ENCODE results near the gene FRS3. TPM values are rescaled to one million over a fixed set of nuclear protein-coding genes. Genes with fewer than 3 reads are reported as not detected.

Gene FRS3
- total and polyA plus RNA-seq, 11 donors: 3.2 to 6.8 (median 5.1) TPM

DNA sequence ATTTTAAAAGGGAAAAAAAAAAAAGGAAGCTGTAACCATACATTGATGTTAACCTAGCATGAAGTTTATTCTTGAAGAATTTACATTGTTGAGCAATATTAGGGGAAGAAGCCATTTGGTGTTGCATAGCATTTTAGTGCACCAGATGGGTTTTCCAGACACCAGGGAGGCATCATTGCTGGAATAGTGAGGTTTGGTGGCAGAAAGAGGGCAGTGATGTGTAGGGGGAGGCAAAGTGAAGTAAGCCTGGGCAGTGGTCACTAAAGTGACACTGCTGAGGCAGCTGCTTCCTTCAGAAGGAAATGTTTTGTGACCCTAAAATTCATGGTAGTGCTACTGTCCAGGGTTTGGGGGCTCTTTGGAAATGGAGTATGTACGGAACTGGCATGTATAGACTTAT, 10.3 kb upstream of the FRS3 start:
- intact Hi-C loops (cut with DNase I): no loop called here
- peaks cover 0 to 65% (median 43%) of the 10 kb centered on the region in 9 donors for H3K36me3 ChIP-seq

DNA sequence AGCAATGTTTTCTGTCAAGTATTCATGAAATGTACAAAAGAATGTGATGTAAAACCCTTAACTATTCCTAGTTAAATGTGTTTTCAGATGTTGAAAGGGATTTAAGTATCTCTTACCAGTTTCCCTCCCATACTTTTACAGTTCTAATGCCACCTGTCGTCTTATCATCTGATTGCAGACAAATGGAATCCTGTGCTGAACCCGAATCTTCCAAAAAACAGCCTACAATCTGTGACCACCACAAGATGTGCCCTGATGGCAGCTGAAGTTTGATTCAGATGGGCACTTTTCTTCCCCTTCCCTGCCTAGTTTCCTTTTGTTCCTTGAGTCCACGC, 9.7 kb upstream of the FRS3 start:
- intact Hi-C loops (cut with DNase I): loop anchor here in 8 of 10 donors (5.0 to 10.0 kb wide), 11 partner anchors 85 to 775 kb away; partner anchors contain the start of genes BYSL (in 3 of the 8), MED20 (in 3 of the 8), MRPS10 (in 2 of the 8) and USP49 (in 2 of the 8)
- H3K9me3 ChIP-seq: no peaks in the 10 kb centered on the region
- DNase-seq (no peak), ATAC-seq (no peak)
- H3K36me3 ChIP-seq: peaks cover 0 to 61% (median 42%) of the 10 kb centered on the region in 9 donors
- H3K4me3 ChIP-seq: peak overlapping the region in 1 of 12 donors; percentile 88
- WGBS, 4 donors: 58 to 66% (median 61%) methylated on average over 3 of the region's 3 CpGs
- no peaks in the 10 kb centered on the region for H3K27me3 ChIP-seq
- peaks cover 12 to 58% (median 36%) of the 10 kb centered on the region in 12 donors for H3K4me1 ChIP-seq
- TF ChIP-seq POLR2A (IDR thresholded peaks at IDR 0.05): no peak
- TF ChIP-seq, protein P1, sequence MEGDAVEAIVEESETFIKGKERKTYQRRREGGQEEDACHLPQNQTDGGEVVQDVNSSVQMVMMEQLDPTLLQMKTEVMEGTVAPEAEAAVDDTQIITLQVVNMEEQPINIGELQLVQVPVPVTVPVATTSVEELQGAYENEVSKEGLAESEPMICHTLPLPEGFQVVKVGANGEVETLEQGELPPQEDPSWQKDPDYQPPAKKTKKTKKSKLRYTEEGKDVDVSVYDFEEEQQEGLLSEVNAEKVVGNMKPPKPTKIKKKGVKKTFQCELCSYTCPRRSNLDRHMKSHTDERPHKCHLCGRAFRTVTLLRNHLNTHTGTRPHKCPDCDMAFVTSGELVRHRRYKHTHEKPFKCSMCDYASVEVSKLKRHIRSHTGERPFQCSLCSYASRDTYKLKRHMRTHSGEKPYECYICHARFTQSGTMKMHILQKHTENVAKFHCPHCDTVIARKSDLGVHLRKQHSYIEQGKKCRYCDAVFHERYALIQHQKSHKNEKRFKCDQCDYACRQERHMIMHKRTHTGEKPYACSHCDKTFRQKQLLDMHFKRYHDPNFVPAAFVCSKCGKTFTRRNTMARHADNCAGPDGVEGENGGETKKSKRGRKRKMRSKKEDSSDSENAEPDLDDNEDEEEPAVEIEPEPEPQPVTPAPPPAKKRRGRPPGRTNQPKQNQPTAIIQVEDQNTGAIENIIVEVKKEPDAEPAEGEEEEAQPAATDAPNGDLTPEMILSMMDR (IDR thresholded peaks at IDR 0.05): no peak
- peak overlapping the region in 1 of 12 donors; percentile 3 for H3K27ac ChIP-seq

More for the DNA sequence above, 10.3 kb upstream of the FRS3 start:
- H3K27ac ChIP-seq: no peak overlapping the region
- H3K9me3 ChIP-seq: no peaks in the 10 kb centered on the region
- H3K27me3 ChIP-seq: no peaks in the 10 kb centered on the region
- ATAC-seq (no peak), DNase-seq (no peak)
- WGBS, 4 donors: 96 to 98% (median 98%) methylated on average over 1 of the region's 1 CpG
- TF ChIP-seq, protein P1 (IDR thresholded peaks at IDR 0.05): no peak
- no peak for TF ChIP-seq POLR2A (IDR thresholded peaks at IDR 0.05)
- H3K4me1 ChIP-seq: peaks cover 10 to 53% (median 31%) of the 10 kb centered on the region in 12 donors
- no peak overlapping the region for H3K4me3 ChIP-seq

DNA sequence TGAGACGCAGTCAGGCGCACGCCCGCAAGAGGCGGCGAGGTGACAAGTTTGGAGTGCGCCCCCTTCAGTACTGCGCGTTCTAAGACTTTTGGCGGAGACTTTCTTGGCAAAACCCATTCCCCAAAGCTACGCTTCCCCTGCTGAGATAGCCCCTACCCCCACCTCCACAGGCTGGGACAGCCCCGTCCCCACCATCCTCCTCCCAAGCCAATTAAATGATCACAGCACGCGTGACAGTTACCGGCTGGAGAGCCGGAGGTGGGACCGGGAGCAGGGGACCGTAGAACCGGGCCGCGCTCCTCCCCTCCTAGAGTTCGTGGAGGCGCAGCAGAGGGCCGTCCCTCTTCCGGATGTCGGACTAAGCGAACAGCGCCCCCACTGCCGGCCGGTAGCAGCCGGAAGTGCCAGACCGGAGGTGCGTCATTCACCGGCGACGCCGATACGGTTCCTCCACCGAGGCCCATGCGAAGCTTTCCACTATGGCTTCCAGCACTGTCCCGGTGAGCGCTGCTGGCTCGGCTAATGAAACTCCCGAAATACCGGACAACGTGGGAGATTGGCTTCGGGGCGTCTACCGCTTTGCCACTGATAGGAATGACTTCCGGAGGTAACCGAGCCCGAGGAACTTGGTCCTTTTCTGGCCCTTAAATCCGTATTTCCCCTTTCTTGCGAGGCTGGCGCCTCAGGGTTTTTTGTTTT, 7.7 kb upstream of the FRS3 start, which contains the start of gene TOMM6:
TSS of gene TOMM6 (plus strand) at position 476 of the 699 bp plus-strand sequence. CDS start at position 480, 4 bp downstream.
- ATAC-seq (peak; percentile 85 to 93 (median 86)), DNase-seq (peak; percentile 96 to 98 (median 97))
- 0 to 1% (median 1%) methylated on average over 53 to 55 of the region's 55 CpGs for WGBS, 4 donors
- no peaks in the 10 kb centered on the region for H3K9me3 ChIP-seq
- H3K36me3 ChIP-seq: peaks cover 0 to 46% (median 37%) of the 10 kb centered on the region in 9 donors
- intact Hi-C loops (cut with DNase I): loop anchor here in 9 of 10 donors (1.0 to 10.0 kb wide), 14 partner anchors 83 to 777 kb away; partner anchors contain the start of genes BYSL (in 8 of the 9), MED20 (in 8 of the 9), MRPS10 (in 2 of the 9) and USP49 (in 2 of the 9)
- H3K4me3 ChIP-seq: peak within 1 kb of the TSS; percentile 43 to 99 (median 88)
- peak within 1 kb of the TSS; percentile 83 to 99 (median 94) for H3K27ac ChIP-seq
- peak in 1 of 2 donors; percentile 82 for TF ChIP-seq POLR2A (IDR thresholded peaks at IDR 0.05)
- TF ChIP-seq, protein P1 (IDR thresholded peaks at IDR 0.05): peak; percentile 77 to 97 (median 90)
- H3K27me3 ChIP-seq: no peaks in the 10 kb centered on the region
- H3K4me1 ChIP-seq: peaks cover 12 to 56% (median 34%) of the 10 kb centered on the region in 12 donors

Measured in heart left ventricle (tissue), 16 donors.